Endodermal cell (in vitro differentiated cells): ENCODE measurements around the gene DYNC1H1. TPM values are rescaled to one million over a fixed set of nuclear protein-coding genes. Genes with fewer than 3 reads are reported as not detected.

ENCODE experiments used
- DNase-seq: peaks from one replicate; pipeline ENCODE4 v3.0.0-alpha.2; 2017
- H3K27ac ChIP-seq: 2 replicates; pipeline ENCODE4 v1.5.1; 2013; ENCODE audit warnings: mild to moderate bottlenecking, low read depth, low read length, moderate library complexity
- H3K27me3 ChIP-seq: 2 replicates; pipeline ENCODE4 v1.6.1; 2013; ENCODE audit warnings: mild to moderate bottlenecking, low read length, moderate library complexity; ENCODE audit not compliant: insufficient read depth, control insufficient read depth, poor library complexity, severe bottlenecking
- H3K36me3 ChIP-seq: 2 replicates; pipeline ENCODE4 v1.7.0; 2013; ENCODE audit warnings: mild to moderate bottlenecking, low read length, moderate library complexity; ENCODE audit not compliant: control insufficient read depth, insufficient read depth
- H3K4me1 ChIP-seq: one replicate; pipeline ENCODE4 v1.7.0; 2013; ENCODE audit warnings: low read length; ENCODE audit not compliant: control insufficient read depth, insufficient read depth
- H3K4me3 ChIP-seq: 2 replicates; pipeline ENCODE4 v1.5.1; 2013; ENCODE audit warnings: mild to moderate bottlenecking, low read length, moderate library complexity
- H3K9ac ChIP-seq: 2 replicates; pipeline ENCODE4 v1.6.1; 2013; ENCODE audit warnings: mild to moderate bottlenecking, low read length, moderate library complexity; ENCODE audit not compliant: poor library complexity, severe bottlenecking; ENCODE audit errors: extremely low read depth
- H3K9me3 ChIP-seq: 2 replicates; pipeline ENCODE4 v1.6.1; 2013; ENCODE audit warnings: mild to moderate bottlenecking, low read length, moderate library complexity; ENCODE audit not compliant: control insufficient read depth
- H3K27ac Mint-ChIP-seq: 2 replicates; pipeline ENCODE4 v1.8.0; 2020; ENCODE audit warnings: mixed read lengths
- H3K27me3 Mint-ChIP-seq: 2 replicates; pipeline ENCODE4 v1.8.0; 2021; ENCODE audit warnings: mild to moderate bottlenecking, mixed read lengths; ENCODE audit not compliant: insufficient read depth
- H3K36me3 Mint-ChIP-seq: 2 replicates; pipeline ENCODE4 v1.8.0; 2020; ENCODE audit warnings: low read depth, mixed read lengths
- H3K4me1 Mint-ChIP-seq: 2 replicates; pipeline ENCODE4 v1.8.0; 2020; ENCODE audit warnings: mixed read lengths
- H3K4me3 Mint-ChIP-seq: 2 replicates; pipeline ENCODE4 v1.8.0; 2020; ENCODE audit warnings: mild to moderate bottlenecking, moderate library complexity, mixed read lengths
- H3K9me3 Mint-ChIP-seq: 2 replicates; pipeline ENCODE4 v1.8.0; 2020; ENCODE audit warnings: mild to moderate bottlenecking, mixed read lengths
- WGBS, 2 experiments: methylation state at CpG; one replicate each; pipeline versions ENCODE4 v1.1.5 to v1.1.7; 2013; ENCODE audit warnings: missing lambda C conversion rate in 2 of 2, mixed read lengths in 1 of 2; ENCODE audit not compliant: insufficient coverage in 1 of 2, insufficient read length in 1 of 2; 5-methylcytosine and 5-hydroxymethylcytosine counted together
- total RNA-seq, 2 donors: library from RNA; stranded (reverse); fragmentation: NEBNext Ultra II Directional in 1 of 2; extraction: Animal tissue kit (Norgen Biotek cat#: 25700) in 1 of 2; gene quantifications; 2 replicates in 1 of 2; 3 replicates in 1 of 2; pipeline ENCODE4 v1.2.1, GENCODE V29; 2021
- TF ChIP-seq, protein P1 (sequence below): fragments of 200-600 bp; sonication (generic); conservative IDR thresholded peaks from 2 replicates; pipeline ENCODE4 v1.5.0; 2021; ENCODE audit warnings: antibody characterized with exemption, mild to moderate bottlenecking

Gene DYNC1H1
- total RNA-seq, 2 donors from 2014 or later = 438 to 443 TPM

DNA sequence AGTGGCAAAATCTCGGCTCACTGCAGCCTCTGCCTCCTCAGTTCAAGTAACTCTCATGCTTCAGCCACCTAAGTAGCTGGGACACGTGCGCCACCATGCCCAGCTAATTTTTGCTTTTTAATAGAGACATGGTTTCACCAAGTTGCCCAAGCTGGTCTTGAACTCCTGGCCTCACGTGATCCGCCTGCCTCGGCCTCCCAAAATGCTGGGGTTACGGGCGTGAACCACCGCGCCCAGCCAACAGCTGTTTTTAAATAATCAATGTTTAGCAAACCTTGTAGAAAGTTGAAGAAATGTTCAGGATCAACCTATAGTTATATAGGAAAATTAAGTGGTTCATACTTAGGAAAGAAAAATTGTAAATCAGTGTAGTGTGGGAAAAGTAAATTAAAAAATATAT, 128.4 kb downstream of the DYNC1H1 start:
- Mint-ChIP-seq H3K36me3 (no peaks in the 10 kb centered on the region), H3K4me3 (no peak overlapping the region), H3K27ac (no peak overlapping the region), H3K4me1 (peaks cover 29% of the 10 kb centered on the region), H3K9me3 (no peaks in the 10 kb centered on the region), H3K27me3 (peaks cover 5% of the 10 kb centered on the region)
- Histone ChIP-seq H3K36me3 (no peaks in the 10 kb centered on the region), H3K9ac (no peak overlapping the region), H3K4me3 (no peak overlapping the region), H3K4me1 (peaks cover 8% of the 10 kb centered on the region), H3K27me3 (no peaks in the 10 kb centered on the region), H3K9me3 (no peaks in the 10 kb centered on the region), H3K27ac (no peak overlapping the region)
- TF ChIP-seq, protein P1, sequence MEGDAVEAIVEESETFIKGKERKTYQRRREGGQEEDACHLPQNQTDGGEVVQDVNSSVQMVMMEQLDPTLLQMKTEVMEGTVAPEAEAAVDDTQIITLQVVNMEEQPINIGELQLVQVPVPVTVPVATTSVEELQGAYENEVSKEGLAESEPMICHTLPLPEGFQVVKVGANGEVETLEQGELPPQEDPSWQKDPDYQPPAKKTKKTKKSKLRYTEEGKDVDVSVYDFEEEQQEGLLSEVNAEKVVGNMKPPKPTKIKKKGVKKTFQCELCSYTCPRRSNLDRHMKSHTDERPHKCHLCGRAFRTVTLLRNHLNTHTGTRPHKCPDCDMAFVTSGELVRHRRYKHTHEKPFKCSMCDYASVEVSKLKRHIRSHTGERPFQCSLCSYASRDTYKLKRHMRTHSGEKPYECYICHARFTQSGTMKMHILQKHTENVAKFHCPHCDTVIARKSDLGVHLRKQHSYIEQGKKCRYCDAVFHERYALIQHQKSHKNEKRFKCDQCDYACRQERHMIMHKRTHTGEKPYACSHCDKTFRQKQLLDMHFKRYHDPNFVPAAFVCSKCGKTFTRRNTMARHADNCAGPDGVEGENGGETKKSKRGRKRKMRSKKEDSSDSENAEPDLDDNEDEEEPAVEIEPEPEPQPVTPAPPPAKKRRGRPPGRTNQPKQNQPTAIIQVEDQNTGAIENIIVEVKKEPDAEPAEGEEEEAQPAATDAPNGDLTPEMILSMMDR = no peak
- WGBS, 2 experiments = 90 to 97% methylated on average over 6 to 10 of the region's 10 CpGs
- DNase-seq = no peak

DNA sequence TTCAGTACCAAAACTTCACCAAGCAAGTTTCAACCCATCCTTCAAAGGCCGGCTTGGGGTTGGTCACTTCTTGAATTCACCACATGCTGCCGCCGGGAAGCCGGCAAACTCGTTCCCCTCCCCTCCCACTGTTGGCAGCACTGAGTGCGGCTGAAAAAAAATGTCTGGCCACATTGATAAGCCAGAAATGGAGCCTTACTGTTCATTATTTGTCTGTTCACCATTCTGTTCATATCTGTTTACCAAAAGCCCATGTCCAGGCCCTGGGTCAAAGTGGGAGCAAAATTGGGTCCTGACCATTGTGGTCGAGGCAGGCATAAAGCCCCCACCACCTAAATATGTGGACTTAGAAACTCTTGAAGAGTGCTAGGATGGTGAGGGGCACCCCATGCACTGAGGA, 129.7 kb downstream of the DYNC1H1 start:
- peaks cover 25% of the 10 kb centered on the region for H3K4me1 Mint-ChIP-seq
- peaks cover 8% of the 10 kb centered on the region for H3K4me1 ChIP-seq
- no peak overlapping the region for H3K4me3 ChIP-seq
- WGBS, 2 experiments = 81 to 83% methylated on average over 7 of the region's 7 CpGs
- H3K27ac Mint-ChIP-seq = no peak overlapping the region
- H3K9me3 Mint-ChIP-seq = no peaks in the 10 kb centered on the region
- no peak overlapping the region for H3K4me3 Mint-ChIP-seq
- no peaks in the 10 kb centered on the region for H3K9me3 ChIP-seq
- H3K27me3 ChIP-seq = no peaks in the 10 kb centered on the region
- H3K36me3 Mint-ChIP-seq = no peaks in the 10 kb centered on the region
- no peak overlapping the region for H3K9ac ChIP-seq
- H3K27me3 Mint-ChIP-seq = peaks cover 5% of the 10 kb centered on the region
- no peaks in the 10 kb centered on the region for H3K36me3 ChIP-seq
- no peak overlapping the region for H3K27ac ChIP-seq
- DNase-seq = peak; percentile 57
- TF ChIP-seq, protein P1 = no peak

DNA sequence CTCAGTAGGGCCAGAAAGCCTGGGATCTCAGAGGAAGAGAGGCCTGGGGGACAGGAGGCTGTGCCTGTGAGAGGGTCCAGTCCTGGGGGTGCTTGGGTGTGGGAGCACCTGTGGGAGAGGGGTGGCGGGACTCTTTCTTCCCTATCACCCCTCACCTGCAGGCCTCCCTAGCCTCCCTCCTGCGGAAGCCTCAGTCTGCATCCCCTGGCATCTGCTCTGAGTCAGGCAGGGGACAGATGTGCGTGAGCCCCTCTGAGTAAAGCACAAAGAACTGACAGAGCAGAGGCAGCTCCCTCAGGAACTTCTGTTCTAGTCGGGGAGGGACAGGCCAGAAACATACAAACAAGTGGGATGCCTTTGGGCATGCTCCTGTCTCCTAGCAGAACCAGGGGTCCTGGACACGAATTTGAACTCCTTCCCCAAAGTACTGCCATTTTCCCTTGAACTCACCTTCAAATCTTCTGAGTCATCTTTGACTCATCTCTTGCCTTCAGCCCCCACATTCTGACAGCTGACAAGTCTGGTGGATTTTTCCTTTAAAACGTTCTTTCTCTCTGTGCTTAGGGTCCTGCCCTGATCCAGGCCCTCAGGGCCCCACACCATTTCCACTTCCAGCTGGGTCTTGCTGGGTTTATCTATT, 131.0 kb downstream of the DYNC1H1 start:
- Histone ChIP-seq H3K27ac (no peak overlapping the region), H3K36me3 (no peaks in the 10 kb centered on the region), H3K4me1 (peaks cover 8% of the 10 kb centered on the region), H3K9me3 (no peaks in the 10 kb centered on the region), H3K27me3 (no peaks in the 10 kb centered on the region), H3K4me3 (no peak overlapping the region), H3K9ac (no peak overlapping the region)
- H3K9me3 Mint-ChIP-seq = no peaks in the 10 kb centered on the region
- H3K27me3 Mint-ChIP-seq = peaks cover 2% of the 10 kb centered on the region
- no peak overlapping the region for H3K4me3 Mint-ChIP-seq
- H3K4me1 Mint-ChIP-seq = peaks cover 17% of the 10 kb centered on the region
- H3K36me3 Mint-ChIP-seq = no peaks in the 10 kb centered on the region
- peak; percentile 53 for DNase-seq
- TF ChIP-seq, protein P1 = no peak
- peak overlapping the region; percentile 21 for H3K27ac Mint-ChIP-seq
- 75 to 82% methylated on average over 5 of the region's 6 CpGs for WGBS, 2 experiments
